ENCODE data around the gene EEIG1. TPM values are rescaled to one million over a fixed set of nuclear protein-coding genes. Genes with fewer than 3 reads are reported as not detected.

The EEIG1 gene
- total RNA-seq, 4 donors from 2014 or later: 71.8 to 219 (median 122) TPM

DNA sequence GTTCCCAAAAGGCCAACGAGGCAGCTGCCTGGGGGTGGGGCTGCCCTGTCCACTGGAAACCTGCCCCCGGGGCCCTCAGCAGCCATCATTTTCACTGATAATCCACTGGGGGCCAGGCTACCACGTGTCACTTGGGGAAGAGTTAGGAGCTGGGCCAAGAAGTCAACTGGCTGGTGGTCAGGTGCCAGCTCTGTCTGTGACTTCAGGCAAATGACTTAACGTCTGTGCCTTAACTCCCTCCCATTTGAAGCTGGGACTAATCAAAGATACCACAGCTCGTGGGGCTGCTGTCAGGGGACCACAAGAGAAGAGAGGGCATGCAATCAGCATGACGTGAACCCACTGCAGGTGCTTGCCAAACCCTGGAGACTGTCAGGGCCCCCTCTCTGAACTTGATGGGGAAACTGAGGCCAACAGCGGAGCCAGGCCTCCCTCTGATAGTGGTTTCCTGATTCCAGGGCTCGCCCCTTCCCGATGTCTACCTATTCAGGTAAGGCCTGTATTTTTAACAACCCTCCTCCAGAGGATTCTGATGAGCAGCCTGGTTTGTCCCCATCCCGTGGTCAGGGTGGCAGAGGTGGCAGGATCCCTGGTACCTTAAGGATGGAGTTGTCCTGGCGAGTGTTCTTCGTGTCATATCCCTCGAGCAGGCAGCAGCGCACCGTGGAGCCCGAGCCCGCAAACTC is 30.8 kb downstream of the EEIG1 start:
- no peaks in the 10 kb centered on the region for H3K9me3 ChIP-seq
- TF ChIP-seq POLR2A (IDR thresholded peaks at IDR 0.05): no peak
- TF ChIP-seq, protein P1, sequence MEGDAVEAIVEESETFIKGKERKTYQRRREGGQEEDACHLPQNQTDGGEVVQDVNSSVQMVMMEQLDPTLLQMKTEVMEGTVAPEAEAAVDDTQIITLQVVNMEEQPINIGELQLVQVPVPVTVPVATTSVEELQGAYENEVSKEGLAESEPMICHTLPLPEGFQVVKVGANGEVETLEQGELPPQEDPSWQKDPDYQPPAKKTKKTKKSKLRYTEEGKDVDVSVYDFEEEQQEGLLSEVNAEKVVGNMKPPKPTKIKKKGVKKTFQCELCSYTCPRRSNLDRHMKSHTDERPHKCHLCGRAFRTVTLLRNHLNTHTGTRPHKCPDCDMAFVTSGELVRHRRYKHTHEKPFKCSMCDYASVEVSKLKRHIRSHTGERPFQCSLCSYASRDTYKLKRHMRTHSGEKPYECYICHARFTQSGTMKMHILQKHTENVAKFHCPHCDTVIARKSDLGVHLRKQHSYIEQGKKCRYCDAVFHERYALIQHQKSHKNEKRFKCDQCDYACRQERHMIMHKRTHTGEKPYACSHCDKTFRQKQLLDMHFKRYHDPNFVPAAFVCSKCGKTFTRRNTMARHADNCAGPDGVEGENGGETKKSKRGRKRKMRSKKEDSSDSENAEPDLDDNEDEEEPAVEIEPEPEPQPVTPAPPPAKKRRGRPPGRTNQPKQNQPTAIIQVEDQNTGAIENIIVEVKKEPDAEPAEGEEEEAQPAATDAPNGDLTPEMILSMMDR (IDR thresholded peaks at IDR 0.05): no peak
- H3K4me3 ChIP-seq: no peak overlapping the region
- H3K27me3 ChIP-seq: no peaks in the 10 kb centered on the region
- DNase-seq: no peak
- peaks cover 4 to 47% (median 16%) of the 10 kb centered on the region in 4 donors for H3K4me1 ChIP-seq
- peak overlapping the region in 2 of 4 donors; percentile 7 to 41 for H3K27ac ChIP-seq
- H3K36me3 ChIP-seq: peaks cover 0 to 59% (median 0%) of the 10 kb centered on the region in 3 donors

DNA sequence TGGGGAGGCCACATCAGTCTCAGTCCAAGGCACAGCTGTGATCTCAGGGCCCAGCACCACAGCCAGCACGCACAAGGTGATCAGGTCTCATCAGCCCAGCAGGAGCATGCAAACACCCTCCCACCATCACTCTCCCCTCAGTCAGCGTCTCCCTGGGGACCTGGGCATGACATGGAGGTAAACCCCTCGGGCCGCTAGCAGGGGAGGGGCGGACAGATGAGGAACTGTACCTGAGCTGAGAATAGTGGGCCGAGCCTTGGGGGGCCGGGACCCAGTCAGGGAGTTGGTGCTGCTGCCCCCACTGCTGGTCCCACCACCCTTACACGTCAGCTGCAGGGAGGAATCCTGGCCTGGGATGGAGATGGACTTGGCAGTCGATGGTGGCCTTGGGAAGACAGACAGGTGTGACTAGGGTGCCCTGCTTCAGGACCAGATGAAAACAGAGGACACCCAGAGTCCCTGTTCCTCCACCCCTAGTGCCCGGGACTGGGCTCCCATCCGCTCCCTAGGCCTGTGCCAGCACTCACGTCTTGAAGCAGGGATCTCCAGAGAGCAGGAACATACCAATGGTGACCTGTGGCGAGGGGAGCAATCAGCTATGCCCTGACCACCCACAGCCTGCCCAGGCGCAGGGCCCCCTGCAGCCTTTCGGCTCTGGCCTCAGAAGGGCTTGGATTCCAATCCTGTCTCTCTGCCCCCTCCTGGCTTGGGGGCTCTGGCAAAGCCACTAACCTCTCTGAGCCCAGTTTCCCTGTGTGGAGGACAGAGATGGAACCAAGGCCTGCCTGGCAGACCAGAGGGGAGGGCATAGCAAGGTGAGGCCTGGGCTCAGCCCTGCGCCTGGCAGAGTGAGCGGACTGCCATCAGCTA is 32.7 kb downstream of the EEIG1 start:
- Histone ChIP-seq H3K9me3 (no peaks in the 10 kb centered on the region), H3K4me3 (no peak overlapping the region), H3K4me1 (peaks cover 0 to 31% (median 6%) of the 10 kb centered on the region in 4 donors), H3K27ac (peak overlapping the region in 1 of 4 donors; percentile 18), H3K36me3 (peaks cover 0 to 78% (median 0%) of the 10 kb centered on the region in 3 donors), H3K27me3 (no peaks in the 10 kb centered on the region)
- DNase-seq: no peak
- TF ChIP-seq, protein P1 (IDR thresholded peaks at IDR 0.05): no peak
- TF ChIP-seq POLR2A (IDR thresholded peaks at IDR 0.05): no peak

DNA sequence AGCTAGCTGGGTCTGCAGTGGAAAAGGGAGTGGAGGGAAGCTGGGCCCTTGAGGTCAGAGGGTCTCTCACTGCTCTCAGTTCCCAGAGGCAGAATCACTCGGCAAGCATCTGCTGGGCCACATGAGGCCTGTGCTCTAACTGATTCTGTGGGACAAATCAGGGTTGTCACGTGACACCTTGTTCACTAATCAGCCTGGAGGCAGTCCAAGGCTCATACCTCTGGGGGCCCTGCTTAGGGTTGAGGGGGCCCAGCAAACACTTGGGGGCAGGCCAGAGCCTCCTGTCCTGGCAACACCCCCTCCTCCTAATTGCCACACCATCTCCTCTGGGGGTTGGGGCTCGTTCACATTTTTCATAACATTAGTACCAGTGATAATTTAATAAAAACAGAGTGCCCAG is 34.1 kb downstream of the EEIG1 start:
- TF ChIP-seq POLR2A (IDR thresholded peaks at IDR 0.05): no peak
- TF ChIP-seq, protein P1 (IDR thresholded peaks at IDR 0.05): no peak
- peak overlapping the region in 1 of 4 donors; percentile 38 for H3K27ac ChIP-seq
- H3K36me3 ChIP-seq: peaks cover 0 to 91% (median 0%) of the 10 kb centered on the region in 3 donors
- peaks cover 0 to 30% (median 2%) of the 10 kb centered on the region in 4 donors for H3K4me1 ChIP-seq
- no peaks in the 10 kb centered on the region for H3K27me3 ChIP-seq
- H3K4me3 ChIP-seq: no peak overlapping the region
- no peaks in the 10 kb centered on the region for H3K9me3 ChIP-seq
- no peak for DNase-seq

DNA sequence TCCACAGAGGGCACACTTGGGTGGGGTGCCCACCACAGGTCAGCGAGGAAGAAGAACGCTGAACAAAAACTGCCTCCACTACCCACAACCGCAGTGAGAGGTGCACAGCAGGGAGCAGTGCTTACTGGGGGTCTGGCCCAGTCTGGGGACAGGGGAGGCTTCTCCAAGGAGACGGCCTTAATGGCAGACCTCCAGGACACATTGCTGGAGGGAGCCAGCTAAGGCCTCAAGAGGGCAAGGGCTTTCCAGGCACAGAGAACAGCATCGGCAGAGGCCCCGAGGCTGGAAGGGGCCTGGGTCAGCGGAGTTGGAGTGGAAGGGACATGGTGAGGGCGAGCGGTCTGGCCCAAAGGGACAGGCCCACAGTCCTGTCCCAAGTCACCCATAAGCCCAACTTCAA is 34.8 kb downstream of the EEIG1 start:
- no peaks in the 10 kb centered on the region for H3K27me3 ChIP-seq
- no peak for TF ChIP-seq POLR2A (IDR thresholded peaks at IDR 0.05)
- TF ChIP-seq, protein P1 (IDR thresholded peaks at IDR 0.05): no peak
- H3K9me3 ChIP-seq: no peaks in the 10 kb centered on the region
- peaks cover 0 to 29% (median 2%) of the 10 kb centered on the region in 4 donors for H3K4me1 ChIP-seq
- no peak overlapping the region for H3K4me3 ChIP-seq
- H3K27ac ChIP-seq: peak overlapping the region in 1 of 4 donors; percentile 38
- peaks cover 0 to 94% (median 0%) of the 10 kb centered on the region in 3 donors for H3K36me3 ChIP-seq
- DNase-seq: no peak

DNA sequence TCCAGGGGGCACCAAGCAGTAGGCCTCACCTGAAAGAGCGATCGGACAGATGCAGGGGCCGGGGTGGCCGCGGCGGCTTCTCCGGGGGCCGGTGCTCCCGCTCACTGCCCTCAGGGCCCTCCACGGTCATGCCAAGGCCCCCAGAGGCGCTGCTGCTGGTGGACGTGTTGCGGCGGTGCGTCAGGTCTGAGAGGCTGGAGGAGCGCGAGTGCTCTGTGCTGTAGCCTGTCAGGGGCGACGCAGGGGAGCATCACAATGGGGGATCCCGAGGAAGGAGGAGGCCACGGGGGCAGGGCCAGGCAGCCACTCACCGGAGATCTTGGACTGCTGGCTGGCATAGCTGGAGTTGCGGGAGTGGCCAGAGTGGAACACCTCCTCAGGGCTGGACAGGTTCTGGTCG is 35.5 kb downstream of the EEIG1 start:
- H3K27ac ChIP-seq: no peak overlapping the region
- H3K4me3 ChIP-seq: no peak overlapping the region
- no peak for TF ChIP-seq POLR2A (IDR thresholded peaks at IDR 0.05)
- TF ChIP-seq, protein P1 (IDR thresholded peaks at IDR 0.05): no peak
- peaks cover 0 to 23% (median 2%) of the 10 kb centered on the region in 4 donors for H3K4me1 ChIP-seq
- no peaks in the 10 kb centered on the region for H3K9me3 ChIP-seq
- H3K36me3 ChIP-seq: peaks cover 0 to 94% (median 0%) of the 10 kb centered on the region in 3 donors
- no peak for DNase-seq
- H3K27me3 ChIP-seq: no peaks in the 10 kb centered on the region

Data from Peyer's patch (tissue), 4 donors.